Measurements from ENCODE around the gene LRRTM1.

LRRTM1 gene

GRCh38 chr2:80326214-80326613 is 21.7 kb upstream of the LRRTM1 start:
- in situ Hi-C loops (cut with MboI; ENCODE audit: low sequenced_read_pairs, unreplicated experiment) = no loop called here
- TF ChIP-seq, protein P1, sequence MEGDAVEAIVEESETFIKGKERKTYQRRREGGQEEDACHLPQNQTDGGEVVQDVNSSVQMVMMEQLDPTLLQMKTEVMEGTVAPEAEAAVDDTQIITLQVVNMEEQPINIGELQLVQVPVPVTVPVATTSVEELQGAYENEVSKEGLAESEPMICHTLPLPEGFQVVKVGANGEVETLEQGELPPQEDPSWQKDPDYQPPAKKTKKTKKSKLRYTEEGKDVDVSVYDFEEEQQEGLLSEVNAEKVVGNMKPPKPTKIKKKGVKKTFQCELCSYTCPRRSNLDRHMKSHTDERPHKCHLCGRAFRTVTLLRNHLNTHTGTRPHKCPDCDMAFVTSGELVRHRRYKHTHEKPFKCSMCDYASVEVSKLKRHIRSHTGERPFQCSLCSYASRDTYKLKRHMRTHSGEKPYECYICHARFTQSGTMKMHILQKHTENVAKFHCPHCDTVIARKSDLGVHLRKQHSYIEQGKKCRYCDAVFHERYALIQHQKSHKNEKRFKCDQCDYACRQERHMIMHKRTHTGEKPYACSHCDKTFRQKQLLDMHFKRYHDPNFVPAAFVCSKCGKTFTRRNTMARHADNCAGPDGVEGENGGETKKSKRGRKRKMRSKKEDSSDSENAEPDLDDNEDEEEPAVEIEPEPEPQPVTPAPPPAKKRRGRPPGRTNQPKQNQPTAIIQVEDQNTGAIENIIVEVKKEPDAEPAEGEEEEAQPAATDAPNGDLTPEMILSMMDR (IDR thresholded peaks at IDR 0.05; ENCODE audit: borderline replicate concordance, control extremely low read depth, extremely low read depth, insufficient read depth, missing control alignments) = no peak
- peak; percentile 24 for DNase-seq (ENCODE audit: low spot score)

- in situ Hi-C loops (cut with MboI; ENCODE audit: low sequenced_read_pairs, unreplicated experiment) = no loop called here
- TF ChIP-seq, protein P1 (IDR thresholded peaks at IDR 0.05; ENCODE audit: borderline replicate concordance, control extremely low read depth, extremely low read depth, insufficient read depth, missing control alignments) = no peak
Observed at GRCh38 chr2:80324525-80324924, 20.0 kb upstream of the LRRTM1 start.

DNA sequence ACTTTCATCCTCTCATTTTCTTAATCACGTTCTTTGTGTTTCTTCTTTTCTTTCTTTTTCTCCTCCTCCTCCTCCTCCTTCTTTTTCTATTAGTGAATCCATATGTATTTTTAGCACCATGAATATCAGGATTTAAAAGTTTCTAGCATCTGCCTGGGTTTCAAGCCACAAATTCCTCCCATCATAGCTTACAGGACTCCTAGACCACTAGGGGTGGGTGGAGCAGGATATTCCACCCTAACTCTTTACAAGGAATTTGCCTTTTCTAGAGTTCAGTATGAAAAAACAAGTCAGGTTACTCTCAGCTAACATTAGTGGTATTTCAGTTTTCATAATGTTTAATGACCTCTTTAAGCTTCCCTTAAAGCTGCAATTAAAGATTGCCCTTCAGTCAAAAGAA is 19.1 kb upstream of the LRRTM1 start:
- in situ Hi-C loops (cut with MboI; ENCODE audit: low sequenced_read_pairs, unreplicated experiment) = no loop called here
- TF ChIP-seq, protein P1 (IDR thresholded peaks at IDR 0.05; ENCODE audit: borderline replicate concordance, control extremely low read depth, extremely low read depth, insufficient read depth, missing control alignments) = no peak
- no peak for DNase-seq (ENCODE audit: low spot score)

More at GRCh38 chr2:80324525-80324924, 20.0 kb upstream of the LRRTM1 start:
- no peak for DNase-seq (ENCODE audit: low spot score)

- TF ChIP-seq, protein P1 (IDR thresholded peaks at IDR 0.05; ENCODE audit: borderline replicate concordance, control extremely low read depth, extremely low read depth, insufficient read depth, missing control alignments) = no peak
- DNase-seq (ENCODE audit: low spot score) = peak; percentile 6
- in situ Hi-C loops (cut with MboI; ENCODE audit: low sequenced_read_pairs, unreplicated experiment) = no loop called here
Observed at GRCh38 chr2:80322958-80323357, 18.4 kb upstream of the LRRTM1 start.

- in situ Hi-C loops (cut with MboI; ENCODE audit: low sequenced_read_pairs, unreplicated experiment) = no loop called here
- peak; percentile 12 for DNase-seq (ENCODE audit: low spot score)
- TF ChIP-seq, protein P1 (IDR thresholded peaks at IDR 0.05; ENCODE audit: borderline replicate concordance, control extremely low read depth, extremely low read depth, insufficient read depth, missing control alignments) = no peak
Observed at GRCh38 chr2:80322311-80322920, 17.9 kb upstream of the LRRTM1 start.

- in situ Hi-C loops (cut with MboI; ENCODE audit: low sequenced_read_pairs, unreplicated experiment) = no loop called here
- TF ChIP-seq, protein P1 (IDR thresholded peaks at IDR 0.05; ENCODE audit: borderline replicate concordance, control extremely low read depth, extremely low read depth, insufficient read depth, missing control alignments) = no peak
- no peak for DNase-seq (ENCODE audit: low spot score)
Observed at GRCh38 chr2:80312282-80312839, 7.8 kb upstream of the LRRTM1 start.
